ENCODE results near the gene KIF5C. TPM values are rescaled to one million over a fixed set of nuclear protein-coding genes. Genes with fewer than 3 reads are reported as not detected.

KIF5C gene
- total and polyA plus RNA-seq, 2 donors (not counting 1 experiment from before 2014, with no cell fraction given): 1.9 to 6.1 TPM

DNA sequence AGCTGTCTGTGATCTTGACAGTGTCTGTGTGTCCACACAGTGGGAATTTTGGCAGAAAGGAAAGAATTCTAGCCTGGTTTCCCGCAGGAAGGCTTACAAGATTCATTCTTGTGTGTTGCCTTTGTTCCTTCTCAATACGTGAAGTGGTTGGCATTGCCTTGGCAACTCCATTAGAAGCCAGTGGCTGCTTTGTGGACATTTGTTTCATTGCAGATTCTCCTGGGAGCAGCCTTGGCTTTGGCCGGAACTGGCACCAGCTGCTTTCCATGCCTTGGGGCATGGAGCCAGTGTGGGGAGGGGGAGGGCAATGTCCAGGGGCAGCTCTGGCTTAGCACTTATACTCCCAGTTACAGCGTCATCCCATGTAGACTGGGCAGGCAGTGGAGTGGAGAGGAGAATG, 39.4 kb downstream of the KIF5C start:
- peaks cover 11% of the 10 kb centered on the region for H3K27me3 Mint-ChIP-seq
- no peak for ATAC-seq (ENCODE audit: low read depth)
- CTCF ChIA-PET: interaction anchor here (1.4 kb wide), 1 partner anchor 8 kb away, joined by 3 read pairs; no protein-coding TSS in a partner anchor
- WGBS (ENCODE audit: insufficient coverage): 90% methylated on average over 4 of the region's 4 CpGs
- Histone ChIP-seq H4K20me1 (ENCODE audit: control insufficient read depth, insufficient read depth, low read length, poor library complexity, severe bottlenecking) (no peaks in the 10 kb centered on the region), H3K4me2 (replicated peaks; ENCODE audit: low read depth, low read length, poor library complexity, severe bottlenecking) (no peak overlapping the region), H3K9me3 (ENCODE audit: control extremely low read depth in 1 of 3, control insufficient read depth in 2 of 3, insufficient read depth in 1 of 3, low read length in 2 of 3) (peaks cover 0 to 12% (median 8%) of the 10 kb centered on the region in 3 donors), H3K9ac (ENCODE audit: low read length) (no peak overlapping the region), H3K27me3 (replicated peaks in 1 of 4; ENCODE audit: control extremely low read depth in 1 of 4, control insufficient read depth in 3 of 4, insufficient read depth in 4 of 4, low read length in 3 of 4) (peaks cover 0 to 9% (median 0%) of the 10 kb centered on the region in 4 experiments), H3K27ac (ENCODE audit: low read length in 2 of 2) (no peak overlapping the region), H3K79me2 (ENCODE audit: control insufficient read depth, insufficient read depth, low read length) (no peaks in the 10 kb centered on the region), H3K4me1 (ENCODE audit: control insufficient read depth in 2 of 2, insufficient read depth in 2 of 2, low read length in 2 of 2) (no peaks in the 10 kb centered on the region), H3K36me3 (replicated peaks in 1 of 2; ENCODE audit: control extremely low read depth in 1 of 2, control insufficient read depth in 1 of 2, extremely low read depth in 1 of 2, insufficient read depth in 2 of 2, low read length in 1 of 2) (no peaks in the 10 kb centered on the region), H3K4me3 (ENCODE audit: control extremely low read depth in 1 of 5, extremely low read depth in 1 of 5, insufficient read depth in 1 of 5, low read depth in 2 of 5, low read length in 4 of 5) (no peak overlapping the region), H2AFZ (ENCODE audit: insufficient read depth, low read depth, low read length, poor library complexity, severe bottlenecking) (no peak overlapping the region)
- no peak for DNase-seq
- intact Hi-C loops (cut with micrococcal nuclease): no loop called here
- no peak overlapping the region for H3K4me3 Mint-ChIP-seq
- TF ChIP-seq EZH2 (IDR thresholded peaks at IDR 0.05; ENCODE audit: borderline replicate concordance, insufficient read depth, low read depth, low read length, poor library complexity, severe bottlenecking): no peak
- TF ChIP-seq, protein P1, sequence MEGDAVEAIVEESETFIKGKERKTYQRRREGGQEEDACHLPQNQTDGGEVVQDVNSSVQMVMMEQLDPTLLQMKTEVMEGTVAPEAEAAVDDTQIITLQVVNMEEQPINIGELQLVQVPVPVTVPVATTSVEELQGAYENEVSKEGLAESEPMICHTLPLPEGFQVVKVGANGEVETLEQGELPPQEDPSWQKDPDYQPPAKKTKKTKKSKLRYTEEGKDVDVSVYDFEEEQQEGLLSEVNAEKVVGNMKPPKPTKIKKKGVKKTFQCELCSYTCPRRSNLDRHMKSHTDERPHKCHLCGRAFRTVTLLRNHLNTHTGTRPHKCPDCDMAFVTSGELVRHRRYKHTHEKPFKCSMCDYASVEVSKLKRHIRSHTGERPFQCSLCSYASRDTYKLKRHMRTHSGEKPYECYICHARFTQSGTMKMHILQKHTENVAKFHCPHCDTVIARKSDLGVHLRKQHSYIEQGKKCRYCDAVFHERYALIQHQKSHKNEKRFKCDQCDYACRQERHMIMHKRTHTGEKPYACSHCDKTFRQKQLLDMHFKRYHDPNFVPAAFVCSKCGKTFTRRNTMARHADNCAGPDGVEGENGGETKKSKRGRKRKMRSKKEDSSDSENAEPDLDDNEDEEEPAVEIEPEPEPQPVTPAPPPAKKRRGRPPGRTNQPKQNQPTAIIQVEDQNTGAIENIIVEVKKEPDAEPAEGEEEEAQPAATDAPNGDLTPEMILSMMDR (IDR thresholded peaks at IDR 0.05): no peak
- POLR2A ChIA-PET: no interaction called here
- H3K27ac Mint-ChIP-seq: no peak overlapping the region
- peaks cover 9% of the 10 kb centered on the region for H3K9me3 Mint-ChIP-seq (ENCODE audit: insufficient read depth)
- H3K4me1 Mint-ChIP-seq: no peaks in the 10 kb centered on the region

DNA sequence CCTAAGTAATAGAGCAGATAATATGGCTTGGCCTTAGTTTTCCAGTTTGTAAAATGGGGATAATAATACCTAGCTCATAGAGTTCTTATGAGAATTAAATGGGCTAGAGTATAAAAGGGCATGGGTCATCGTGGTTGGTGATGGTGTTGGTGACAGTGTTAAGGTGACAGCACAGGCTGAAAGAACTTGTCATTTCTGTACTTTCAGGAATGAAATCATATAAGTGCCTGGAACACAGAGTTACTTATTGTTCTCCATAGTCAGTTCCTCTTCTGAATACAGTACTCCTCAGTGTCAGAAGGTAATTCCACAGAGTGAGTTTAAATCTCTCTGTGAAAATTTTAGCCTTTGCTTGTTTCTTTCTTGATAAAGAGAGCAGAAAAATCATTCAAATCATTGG, 42.4 kb downstream of the KIF5C start:
- Histone ChIP-seq H3K9ac (ENCODE audit: low read length) (no peak overlapping the region), H3K36me3 (replicated peaks in 1 of 2; ENCODE audit: control extremely low read depth in 1 of 2, control insufficient read depth in 1 of 2, extremely low read depth in 1 of 2, insufficient read depth in 2 of 2, low read length in 1 of 2) (no peaks in the 10 kb centered on the region), H3K27ac (ENCODE audit: low read length in 2 of 2) (no peak overlapping the region), H3K9me3 (ENCODE audit: control extremely low read depth in 1 of 3, control insufficient read depth in 2 of 3, insufficient read depth in 1 of 3, low read length in 2 of 3) (peaks cover 0 to 12% (median 8%) of the 10 kb centered on the region in 3 donors), H4K20me1 (ENCODE audit: control insufficient read depth, insufficient read depth, low read length, poor library complexity, severe bottlenecking) (no peaks in the 10 kb centered on the region), H3K79me2 (ENCODE audit: control insufficient read depth, insufficient read depth, low read length) (no peaks in the 10 kb centered on the region), H3K4me1 (ENCODE audit: control insufficient read depth in 2 of 2, insufficient read depth in 2 of 2, low read length in 2 of 2) (no peaks in the 10 kb centered on the region), H2AFZ (ENCODE audit: insufficient read depth, low read depth, low read length, poor library complexity, severe bottlenecking) (no peak overlapping the region), H3K27me3 (replicated peaks in 1 of 4; ENCODE audit: control extremely low read depth in 1 of 4, control insufficient read depth in 3 of 4, insufficient read depth in 4 of 4, low read length in 3 of 4) (peaks cover 0 to 9% (median 0%) of the 10 kb centered on the region in 4 experiments), H3K4me3 (ENCODE audit: control extremely low read depth in 1 of 5, extremely low read depth in 1 of 5, insufficient read depth in 1 of 5, low read depth in 2 of 5, low read length in 4 of 5) (no peak overlapping the region), H3K4me2 (replicated peaks; ENCODE audit: low read depth, low read length, poor library complexity, severe bottlenecking) (no peak overlapping the region)
- no peak overlapping the region for H3K4me3 Mint-ChIP-seq
- ChIA-PET POLR2A (no interaction called here), CTCF (no interaction called here)
- peaks cover 9% of the 10 kb centered on the region for H3K9me3 Mint-ChIP-seq (ENCODE audit: insufficient read depth)
- no peaks in the 10 kb centered on the region for H3K4me1 Mint-ChIP-seq
- no peak for TF ChIP-seq EZH2 (IDR thresholded peaks at IDR 0.05; ENCODE audit: borderline replicate concordance, insufficient read depth, low read depth, low read length, poor library complexity, severe bottlenecking)
- TF ChIP-seq, protein P1 (IDR thresholded peaks at IDR 0.05): no peak
- WGBS (ENCODE audit: insufficient coverage): 80% methylated on average over 1 of the region's 1 CpG
- intact Hi-C loops (cut with micrococcal nuclease): no loop called here
- H3K27me3 Mint-ChIP-seq: peaks cover 11% of the 10 kb centered on the region
- ATAC-seq (ENCODE audit: low read depth): no peak
- no peak for DNase-seq
- no peak overlapping the region for H3K27ac Mint-ChIP-seq

All from B cell (primary cell).